B cell (primary cell): ENCODE data around the gene CXCL6. TPM values are rescaled to one million over a fixed set of nuclear protein-coding genes. Genes with fewer than 3 reads are reported as not detected.

Source experiments
- ATAC-seq: fragments of 200-7000 bp; cut with Tn5 transposase; one replicate; pipeline ENCODE4 v1.10.0; 2021; ENCODE audit warnings: low read depth, mild to moderate bottlenecking, moderate number of reproducible peaks, moderate library complexity
- CTCF ChIA-PET: fragments of 350-600 bp; sonication (Branson Sonifier 250); formaldehyde crosslinking; loops from one replicate; lab custom pipeline; 2021; ENCODE audit warnings: antibody characterized with exemption, inconsistent platforms; lab: Charles Lee
- POLR2A ChIA-PET: fragments of 350-600 bp; sonication (Branson Sonifier 250); formaldehyde crosslinking; loops from one replicate; lab custom pipeline; 2021; ENCODE audit warnings: antibody characterized with exemption; lab: Charles Lee
- DNase-seq: peaks from one replicate; pipeline ENCODE4 v3.0.0; 2013
- H2AFZ ChIP-seq: 2 replicates; pipeline ENCODE4 v1.6.1; 2012; ENCODE audit warnings: mild to moderate bottlenecking, low read depth, low read length; ENCODE audit not compliant: insufficient read depth, poor library complexity, severe bottlenecking
- H3K27ac ChIP-seq, 2 donors: 1 replicate in 1 of 2; 2 replicates in 1 of 2; pipeline ENCODE4 v1.5.1; 2012 to 2013; ENCODE audit warnings: low read length in 2 of 2, mild to moderate bottlenecking in 2 of 2, moderate library complexity in 1 of 2
- H3K27me3 ChIP-seq, 4 experiments: fragments of 200-600 bp in 1 of 4; sonication (generic) in 1 of 4; replicated peaks in 1 of 4; 1 replicate in 2 of 4; 2 replicates in 2 of 4; pipeline versions ENCODE4 v1.6.1 to v1.7.0; 2013 to 2016; ENCODE audit warnings: low read length in 3 of 4, mild to moderate bottlenecking in 2 of 4, mixed read lengths in 1 of 4, moderate library complexity in 1 of 4; ENCODE audit not compliant: insufficient read depth in 4 of 4, control insufficient read depth in 3 of 4; ENCODE audit errors: control extremely low read depth in 1 of 4
- H3K36me3 ChIP-seq, 2 experiments: replicated peaks in 1 of 2; 1 replicate in 1 of 2; 2 replicates in 1 of 2; pipeline versions ENCODE4 v1.6.1 to v1.7.1; 2013; ENCODE audit warnings: low read length in 1 of 2; ENCODE audit not compliant: insufficient read depth in 2 of 2, control insufficient read depth in 1 of 2; ENCODE audit errors: control extremely low read depth in 1 of 2, extremely low read depth in 1 of 2
- H3K4me1 ChIP-seq, 2 donors: fragments of 200-600 bp in 1 of 2; sonication (generic) in 1 of 2; 1 replicate in 1 of 2; 2 replicates in 1 of 2; pipeline versions ENCODE4 v1.5.1 to v1.6.1; 2013 to 2017; ENCODE audit warnings: low read length in 2 of 2; ENCODE audit not compliant: control insufficient read depth in 2 of 2, insufficient read depth in 2 of 2
- H3K4me2 ChIP-seq: replicated peaks from 2 replicates; pipeline ENCODE3; 2012; ENCODE audit warnings: mild to moderate bottlenecking, low read depth, low read length; ENCODE audit not compliant: poor library complexity, severe bottlenecking
- H3K4me3 ChIP-seq, 5 experiments: fragments of 200-600 bp in 1 of 5; sonication (generic) in 1 of 5; 1 replicate in 3 of 5; 2 replicates in 2 of 5; pipeline versions ENCODE4 v1.5.1 to v1.7.0; 2011 to 2016; ENCODE audit warnings: low read length in 4 of 5, mild to moderate bottlenecking in 4 of 5, low read depth in 2 of 5, control low read depth in 1 of 5, moderate library complexity in 1 of 5; ENCODE audit not compliant: insufficient read depth in 1 of 5; ENCODE audit errors: control extremely low read depth in 1 of 5, extremely low read depth in 1 of 5
- H3K79me2 ChIP-seq: fragments of 200-600 bp; sonication (generic); one replicate; pipeline ENCODE4 v1.6.0; 2016; ENCODE audit warnings: low read length; ENCODE audit not compliant: control insufficient read depth, insufficient read depth
- H3K9ac ChIP-seq: fragments of 200-600 bp; sonication (generic); 2 replicates; pipeline ENCODE4 v1.6.1; 2017; ENCODE audit warnings: mild to moderate bottlenecking, low read length, moderate library complexity
- H3K9me3 ChIP-seq, 3 donors: one replicate each; pipeline versions ENCODE4 v1.6.1 to v1.7.1; 2013; ENCODE audit warnings: low read length in 2 of 3; ENCODE audit not compliant: control insufficient read depth in 2 of 3, insufficient read depth in 1 of 3; ENCODE audit errors: control extremely low read depth in 1 of 3
- H4K20me1 ChIP-seq: 2 replicates; pipeline ENCODE4 v1.6.0; 2012; ENCODE audit warnings: mild to moderate bottlenecking, low read length; ENCODE audit not compliant: insufficient read depth, control insufficient read depth, poor library complexity, severe bottlenecking
- H3K27ac Mint-ChIP-seq: one replicate; pipeline ENCODE4 v1.8.0; 2021; ENCODE audit warnings: mixed read lengths
- H3K27me3 Mint-ChIP-seq: one replicate; pipeline ENCODE4 v1.8.0; 2021; ENCODE audit warnings: mixed read lengths
- H3K4me1 Mint-ChIP-seq: one replicate; pipeline ENCODE4 v1.8.0; 2021; ENCODE audit warnings: mixed read lengths
- H3K4me3 Mint-ChIP-seq: one replicate; pipeline ENCODE4 v1.8.0; 2021; ENCODE audit warnings: mixed read lengths
- H3K9me3 Mint-ChIP-seq: one replicate; pipeline ENCODE4 v1.8.0; 2022; ENCODE audit warnings: mixed read lengths; ENCODE audit not compliant: insufficient read depth
- CTCF ChIP-seq: fragments of 200-600 bp; IDR thresholded peaks from one replicate; pipeline ENCODE4 v1.8.0; 2022; ENCODE audit warnings: antibody characterized with exemption, mild to moderate bottlenecking
- EZH2 ChIP-seq: IDR thresholded peaks from 2 replicates; pipeline ENCODE4 v1.6.1; 2012; ENCODE audit warnings: borderline replicate concordance, low read depth, mild to moderate bottlenecking, moderate library complexity, low read length; ENCODE audit not compliant: insufficient read depth, poor library complexity, severe bottlenecking
- WGBS: methylation state at CpG from one replicate; pipeline ENCODE4 v1.1.5; 2013; ENCODE audit warnings: missing lambda C conversion rate; ENCODE audit not compliant: insufficient coverage; 5-methylcytosine and 5-hydroxymethylcytosine counted together
- intact Hi-C: fragments of 100-400 bp; cut with micrococcal nuclease; formaldehyde crosslinking; loops from one replicate; pipeline ENCODE4 v1.10.0; 2022
- polyA plus RNA-seq: library from polyadenylated mRNA; depleted of rRNA; stranded (reverse); fragments of >200 nt; gene quantifications from 2 replicates; pipeline ENCODE4 v1.2.3, GENCODE V29; 2012
- total RNA-seq, 2 donors: library from RNA; stranded (reverse); fragments of 120-200 nt in 1 of 2; gene quantifications; 1 replicate in 1 of 2; 2 replicates in 1 of 2; pipeline versions ENCODE4 v1.2.3 to v1.2.4, GENCODE V29; 2013 to 2022

Gene CXCL6
- total and polyA plus RNA-seq, 2 donors (not counting 1 experiment from before 2014, with no cell fraction given) = not detected

- WGBS = 46% methylated on average over 2 of the region's 2 CpGs
- H3K4me1 Mint-ChIP-seq = no peaks in the 10 kb centered on the region
- no peak for DNase-seq
These were observed 34.8 kb upstream of the CXCL6 start for GRCh38 chr4:73801692-73802091.

GRCh38 chr4:73803213-73803612 is 33.3 kb upstream of the CXCL6 start:
- no peaks in the 10 kb centered on the region for H3K9me3 Mint-ChIP-seq
- Histone ChIP-seq H2AFZ (no peak overlapping the region), H3K4me2 (no peak overlapping the region), H3K27ac (no peak overlapping the region), H3K4me1 (no peaks in the 10 kb centered on the region), H3K36me3 (no peaks in the 10 kb centered on the region), H3K79me2 (no peaks in the 10 kb centered on the region), H3K4me3 (no peak overlapping the region), H4K20me1 (no peaks in the 10 kb centered on the region), H3K9me3 (peaks cover 0 to 12% (median 0%) of the 10 kb centered on the region in 3 donors), H3K27me3 (no peaks in the 10 kb centered on the region), H3K9ac (no peak overlapping the region)
- intact Hi-C loops = no loop called here
- DNase-seq (no peak), ATAC-seq (no peak)
- CTCF ChIA-PET = no interaction called here
- no peaks in the 10 kb centered on the region for H3K4me1 Mint-ChIP-seq
- H3K27ac Mint-ChIP-seq = no peak overlapping the region
- no peak overlapping the region for H3K4me3 Mint-ChIP-seq
- TF ChIP-seq EZH2 (no peak), CTCF (no peak)
- POLR2A ChIA-PET = no interaction called here
- H3K27me3 Mint-ChIP-seq = no peaks in the 10 kb centered on the region
- WGBS = 40% methylated on average over 1 of the region's 3 CpGs

More at GRCh38 chr4:73801692-73802091, 34.8 kb upstream of the CXCL6 start:
- no peaks in the 10 kb centered on the region for H3K9me3 Mint-ChIP-seq
- TF ChIP-seq EZH2 (no peak), CTCF (no peak)
- peaks cover 0 to 12% (median 0%) of the 10 kb centered on the region in 3 donors for H3K9me3 ChIP-seq
- H3K4me3 Mint-ChIP-seq = no peak overlapping the region
- H3K27me3 ChIP-seq = no peaks in the 10 kb centered on the region
- H4K20me1 ChIP-seq = no peaks in the 10 kb centered on the region
- no peak for ATAC-seq
- no peak overlapping the region for H3K27ac Mint-ChIP-seq
- no peaks in the 10 kb centered on the region for H3K4me1 ChIP-seq
- H3K36me3 ChIP-seq = no peaks in the 10 kb centered on the region
- H3K79me2 ChIP-seq = no peaks in the 10 kb centered on the region
- ChIA-PET POLR2A (no interaction called here), CTCF (no interaction called here)
- H3K27ac ChIP-seq = no peak overlapping the region
- no peak overlapping the region for H3K9ac ChIP-seq
- no peak overlapping the region for H2AFZ ChIP-seq
- H3K4me3 ChIP-seq = no peak overlapping the region
- no peaks in the 10 kb centered on the region for H3K27me3 Mint-ChIP-seq
- intact Hi-C loops = no loop called here
- H3K4me2 ChIP-seq = no peak overlapping the region
